B cell (primary cell): ENCODE results near the gene CEP68. TPM values are rescaled to one million over a fixed set of nuclear protein-coding genes. Genes with fewer than 3 reads are reported as not detected.

Experiments used
- ATAC-seq: fragments of 200-7000 bp; cut with Tn5 transposase; one replicate; pipeline ENCODE4 v1.10.0; 2021; ENCODE audit warnings: low read depth, mild to moderate bottlenecking, moderate number of reproducible peaks, moderate library complexity
- CTCF ChIA-PET: fragments of 350-600 bp; sonication (Branson Sonifier 250); formaldehyde crosslinking; loops from one replicate; lab custom pipeline; 2021; ENCODE audit warnings: antibody characterized with exemption, inconsistent platforms; lab: Charles Lee
- POLR2A ChIA-PET: fragments of 350-600 bp; sonication (Branson Sonifier 250); formaldehyde crosslinking; loops from one replicate; lab custom pipeline; 2021; ENCODE audit warnings: antibody characterized with exemption; lab: Charles Lee
- DNase-seq: peaks from one replicate; pipeline ENCODE4 v3.0.0; 2013
- H2AFZ ChIP-seq: 2 replicates; pipeline ENCODE4 v1.6.1; 2012; ENCODE audit warnings: mild to moderate bottlenecking, low read depth, low read length; ENCODE audit not compliant: insufficient read depth, poor library complexity, severe bottlenecking
- H3K27ac ChIP-seq, 2 donors: 1 replicate in 1 of 2; 2 replicates in 1 of 2; pipeline ENCODE4 v1.5.1; 2012 to 2013; ENCODE audit warnings: low read length in 2 of 2, mild to moderate bottlenecking in 2 of 2, moderate library complexity in 1 of 2
- H3K27me3 ChIP-seq, 4 experiments: fragments of 200-600 bp in 1 of 4; sonication (generic) in 1 of 4; replicated peaks in 1 of 4; 1 replicate in 2 of 4; 2 replicates in 2 of 4; pipeline versions ENCODE4 v1.6.1 to v1.7.0; 2013 to 2016; ENCODE audit warnings: low read length in 3 of 4, mild to moderate bottlenecking in 2 of 4, mixed read lengths in 1 of 4, moderate library complexity in 1 of 4; ENCODE audit not compliant: insufficient read depth in 4 of 4, control insufficient read depth in 3 of 4; ENCODE audit errors: control extremely low read depth in 1 of 4
- H3K36me3 ChIP-seq, 2 experiments: replicated peaks in 1 of 2; 1 replicate in 1 of 2; 2 replicates in 1 of 2; pipeline versions ENCODE4 v1.6.1 to v1.7.1; 2013; ENCODE audit warnings: low read length in 1 of 2; ENCODE audit not compliant: insufficient read depth in 2 of 2, control insufficient read depth in 1 of 2; ENCODE audit errors: control extremely low read depth in 1 of 2, extremely low read depth in 1 of 2
- H3K4me1 ChIP-seq, 2 donors: fragments of 200-600 bp in 1 of 2; sonication (generic) in 1 of 2; 1 replicate in 1 of 2; 2 replicates in 1 of 2; pipeline versions ENCODE4 v1.5.1 to v1.6.1; 2013 to 2017; ENCODE audit warnings: low read length in 2 of 2; ENCODE audit not compliant: control insufficient read depth in 2 of 2, insufficient read depth in 2 of 2
- H3K4me2 ChIP-seq: replicated peaks from 2 replicates; pipeline ENCODE3; 2012; ENCODE audit warnings: mild to moderate bottlenecking, low read depth, low read length; ENCODE audit not compliant: poor library complexity, severe bottlenecking
- H3K4me3 ChIP-seq, 5 experiments: fragments of 200-600 bp in 1 of 5; sonication (generic) in 1 of 5; 1 replicate in 3 of 5; 2 replicates in 2 of 5; pipeline versions ENCODE4 v1.5.1 to v1.7.0; 2011 to 2016; ENCODE audit warnings: low read length in 4 of 5, mild to moderate bottlenecking in 4 of 5, low read depth in 2 of 5, control low read depth in 1 of 5, moderate library complexity in 1 of 5; ENCODE audit not compliant: insufficient read depth in 1 of 5; ENCODE audit errors: control extremely low read depth in 1 of 5, extremely low read depth in 1 of 5
- H3K79me2 ChIP-seq: fragments of 200-600 bp; sonication (generic); one replicate; pipeline ENCODE4 v1.6.0; 2016; ENCODE audit warnings: low read length; ENCODE audit not compliant: control insufficient read depth, insufficient read depth
- H3K9ac ChIP-seq: fragments of 200-600 bp; sonication (generic); 2 replicates; pipeline ENCODE4 v1.6.1; 2017; ENCODE audit warnings: mild to moderate bottlenecking, low read length, moderate library complexity
- H3K9me3 ChIP-seq, 3 donors: one replicate each; pipeline versions ENCODE4 v1.6.1 to v1.7.1; 2013; ENCODE audit warnings: low read length in 2 of 3; ENCODE audit not compliant: control insufficient read depth in 2 of 3, insufficient read depth in 1 of 3; ENCODE audit errors: control extremely low read depth in 1 of 3
- H4K20me1 ChIP-seq: 2 replicates; pipeline ENCODE4 v1.6.0; 2012; ENCODE audit warnings: mild to moderate bottlenecking, low read length; ENCODE audit not compliant: insufficient read depth, control insufficient read depth, poor library complexity, severe bottlenecking
- H3K27ac Mint-ChIP-seq: one replicate; pipeline ENCODE4 v1.8.0; 2021; ENCODE audit warnings: mixed read lengths
- H3K27me3 Mint-ChIP-seq: one replicate; pipeline ENCODE4 v1.8.0; 2021; ENCODE audit warnings: mixed read lengths
- H3K4me1 Mint-ChIP-seq: one replicate; pipeline ENCODE4 v1.8.0; 2021; ENCODE audit warnings: mixed read lengths
- H3K4me3 Mint-ChIP-seq: one replicate; pipeline ENCODE4 v1.8.0; 2021; ENCODE audit warnings: mixed read lengths
- H3K9me3 Mint-ChIP-seq: one replicate; pipeline ENCODE4 v1.8.0; 2022; ENCODE audit warnings: mixed read lengths; ENCODE audit not compliant: insufficient read depth
- EZH2 ChIP-seq: IDR thresholded peaks from 2 replicates; pipeline ENCODE4 v1.6.1; 2012; ENCODE audit warnings: borderline replicate concordance, low read depth, mild to moderate bottlenecking, moderate library complexity, low read length; ENCODE audit not compliant: insufficient read depth, poor library complexity, severe bottlenecking
- WGBS: methylation state at CpG from one replicate; pipeline ENCODE4 v1.1.5; 2013; ENCODE audit warnings: missing lambda C conversion rate; ENCODE audit not compliant: insufficient coverage; 5-methylcytosine and 5-hydroxymethylcytosine counted together
- intact Hi-C: fragments of 100-400 bp; cut with micrococcal nuclease; formaldehyde crosslinking; loops from one replicate; pipeline ENCODE4 v1.10.0; 2022
- polyA plus RNA-seq: library from polyadenylated mRNA; depleted of rRNA; stranded (reverse); fragments of >200 nt; gene quantifications from 2 replicates; pipeline ENCODE4 v1.2.3, GENCODE V29; 2012
- total RNA-seq, 2 donors: library from RNA; stranded (reverse); fragments of 120-200 nt in 1 of 2; gene quantifications; 1 replicate in 1 of 2; 2 replicates in 1 of 2; pipeline versions ENCODE4 v1.2.3 to v1.2.4, GENCODE V29; 2013 to 2022
- TF ChIP-seq, protein P1 (sequence below): fragments of 200-600 bp; IDR thresholded peaks from one replicate; pipeline ENCODE4 v1.8.0; 2022; ENCODE audit warnings: antibody characterized with exemption, mild to moderate bottlenecking

CEP68 gene
- total and polyA plus RNA-seq, 2 donors (not counting 1 experiment from before 2014, with no cell fraction given) = 11.0 to 32.0 TPM

DNA sequence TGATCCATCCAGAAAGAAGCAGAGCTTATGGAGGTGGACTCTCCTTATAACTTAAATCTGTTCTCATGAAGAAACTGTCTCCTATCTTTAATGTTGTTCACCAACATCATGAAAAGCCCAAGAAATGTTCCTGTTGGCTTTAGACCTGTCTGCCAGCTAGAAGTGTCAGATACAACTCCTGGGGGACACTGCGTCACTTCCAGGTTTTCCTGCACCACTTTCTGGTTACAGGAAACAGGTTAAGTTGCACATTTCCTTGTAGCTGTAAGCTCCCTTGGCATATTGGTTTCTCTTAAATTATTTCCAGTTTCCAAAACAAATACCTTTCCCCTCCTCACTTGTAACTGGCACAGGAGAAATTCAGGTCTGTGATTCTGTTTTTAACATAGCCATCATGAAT, 2.9 kb downstream of the CEP68 start:
- Mint-ChIP-seq H3K9me3 (no peaks in the 10 kb centered on the region), H3K4me3 (peak overlapping the region; percentile 32), H3K27ac (no peak overlapping the region), H3K27me3 (no peaks in the 10 kb centered on the region), H3K4me1 (peaks cover 47% of the 10 kb centered on the region)
- H3K79me2 ChIP-seq = peaks cover 85% of the 10 kb centered on the region
- 45% methylated on average over 1 of the region's 1 CpG for WGBS
- intact Hi-C loops = loop anchor here (10.0 kb wide), 2 partner anchors 404 to 914 kb away; partner anchors contain the start of genes PELI1 and SERTAD2
- H3K4me2 ChIP-seq = no peak overlapping the region
- no peak for DNase-seq
- no peak overlapping the region for H3K4me3 ChIP-seq
- no peak for ATAC-seq
- no peak overlapping the region for H2AFZ ChIP-seq
- peaks cover 23 to 28% of the 10 kb centered on the region in 2 donors for H3K4me1 ChIP-seq
- H3K36me3 ChIP-seq = no peaks in the 10 kb centered on the region
- H3K27me3 ChIP-seq = no peaks in the 10 kb centered on the region
- H3K9me3 ChIP-seq = no peaks in the 10 kb centered on the region
- CTCF ChIA-PET = interaction anchor here (0.6 to 3.4 kb wide), 9 partner anchors 20 to 515 kb away, joined by 3 to 24 read pairs (median 3); partner anchors contain the start of gene RAB1A
- POLR2A ChIA-PET = no interaction called here
- H4K20me1 ChIP-seq = peaks cover 17% of the 10 kb centered on the region
- TF ChIP-seq, protein P1, sequence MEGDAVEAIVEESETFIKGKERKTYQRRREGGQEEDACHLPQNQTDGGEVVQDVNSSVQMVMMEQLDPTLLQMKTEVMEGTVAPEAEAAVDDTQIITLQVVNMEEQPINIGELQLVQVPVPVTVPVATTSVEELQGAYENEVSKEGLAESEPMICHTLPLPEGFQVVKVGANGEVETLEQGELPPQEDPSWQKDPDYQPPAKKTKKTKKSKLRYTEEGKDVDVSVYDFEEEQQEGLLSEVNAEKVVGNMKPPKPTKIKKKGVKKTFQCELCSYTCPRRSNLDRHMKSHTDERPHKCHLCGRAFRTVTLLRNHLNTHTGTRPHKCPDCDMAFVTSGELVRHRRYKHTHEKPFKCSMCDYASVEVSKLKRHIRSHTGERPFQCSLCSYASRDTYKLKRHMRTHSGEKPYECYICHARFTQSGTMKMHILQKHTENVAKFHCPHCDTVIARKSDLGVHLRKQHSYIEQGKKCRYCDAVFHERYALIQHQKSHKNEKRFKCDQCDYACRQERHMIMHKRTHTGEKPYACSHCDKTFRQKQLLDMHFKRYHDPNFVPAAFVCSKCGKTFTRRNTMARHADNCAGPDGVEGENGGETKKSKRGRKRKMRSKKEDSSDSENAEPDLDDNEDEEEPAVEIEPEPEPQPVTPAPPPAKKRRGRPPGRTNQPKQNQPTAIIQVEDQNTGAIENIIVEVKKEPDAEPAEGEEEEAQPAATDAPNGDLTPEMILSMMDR = no peak
- TF ChIP-seq EZH2 = no peak
- no peak overlapping the region for H3K9ac ChIP-seq
- H3K27ac ChIP-seq = no peak overlapping the region

DNA sequence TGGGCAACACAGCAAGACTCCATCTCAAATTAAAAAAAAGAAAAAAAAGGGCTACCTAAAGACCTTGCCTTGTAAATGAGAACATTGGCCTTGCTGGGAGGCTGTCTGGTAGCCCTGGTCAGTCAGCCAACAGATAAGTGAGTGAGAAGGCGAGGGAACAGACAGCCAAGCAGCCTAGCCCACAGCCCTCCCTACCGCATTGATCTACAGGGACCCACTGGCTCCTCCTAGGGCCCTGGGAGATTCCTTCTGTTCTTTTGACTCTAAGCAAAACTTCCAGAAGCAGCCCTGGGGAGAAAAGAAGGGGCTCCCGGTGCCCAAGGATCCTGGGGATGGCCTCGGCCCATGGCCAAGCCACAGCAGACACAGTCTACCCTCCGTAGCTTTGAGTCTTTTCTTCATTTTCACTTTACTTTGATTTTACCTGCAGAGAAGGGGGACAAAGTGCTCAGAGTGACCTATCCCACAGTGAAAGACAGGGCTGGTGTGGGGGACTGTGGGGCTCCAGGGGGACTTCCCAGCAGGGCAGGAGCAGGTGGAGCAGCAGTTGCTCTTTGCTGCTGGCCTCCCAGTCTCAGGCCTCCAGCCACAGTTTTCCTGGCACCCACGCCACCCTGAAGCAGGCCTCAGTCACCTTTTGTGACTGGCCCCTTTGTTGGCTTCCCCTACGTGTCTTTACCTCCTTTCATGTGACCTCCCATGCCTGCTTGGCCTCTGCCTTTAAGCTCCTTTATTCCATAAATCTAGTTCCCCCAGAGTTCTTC, 5.1 kb downstream of the CEP68 start:
- Histone ChIP-seq H3K36me3 (no peaks in the 10 kb centered on the region), H3K27me3 (no peaks in the 10 kb centered on the region), H2AFZ (no peak overlapping the region), H3K9me3 (no peaks in the 10 kb centered on the region), H3K9ac (no peak overlapping the region), H3K4me3 (no peak overlapping the region), H3K27ac (no peak overlapping the region), H3K79me2 (peaks cover 75% of the 10 kb centered on the region), H3K4me2 (no peak overlapping the region), H3K4me1 (peaks cover 21 to 26% of the 10 kb centered on the region in 2 donors), H4K20me1 (peaks cover 17% of the 10 kb centered on the region)
- ATAC-seq = no peak
- intact Hi-C loops = no loop called here
- POLR2A ChIA-PET = interaction anchor here (0.7 kb wide), 1 partner anchor 59 kb away, joined by 6 read pairs; no protein-coding TSS in a partner anchor
- TF ChIP-seq, protein P1 = no peak
- TF ChIP-seq EZH2 = no peak
- no peak for DNase-seq
- Mint-ChIP-seq H3K4me1 (peaks cover 41% of the 10 kb centered on the region), H3K4me3 (no peak overlapping the region), H3K27ac (no peak overlapping the region), H3K27me3 (no peaks in the 10 kb centered on the region), H3K9me3 (no peaks in the 10 kb centered on the region)
- 94% methylated on average over 5 of the region's 7 CpGs for WGBS
- CTCF ChIA-PET = interaction anchor here (1.0 to 4.9 kb wide), 3 partner anchors 109 to 126 kb away, joined by 3 to 96 read pairs (median 3); no protein-coding TSS in a partner anchor
